ENCODE measurements around the gene SIRT2.

Gene SIRT2

DNA sequence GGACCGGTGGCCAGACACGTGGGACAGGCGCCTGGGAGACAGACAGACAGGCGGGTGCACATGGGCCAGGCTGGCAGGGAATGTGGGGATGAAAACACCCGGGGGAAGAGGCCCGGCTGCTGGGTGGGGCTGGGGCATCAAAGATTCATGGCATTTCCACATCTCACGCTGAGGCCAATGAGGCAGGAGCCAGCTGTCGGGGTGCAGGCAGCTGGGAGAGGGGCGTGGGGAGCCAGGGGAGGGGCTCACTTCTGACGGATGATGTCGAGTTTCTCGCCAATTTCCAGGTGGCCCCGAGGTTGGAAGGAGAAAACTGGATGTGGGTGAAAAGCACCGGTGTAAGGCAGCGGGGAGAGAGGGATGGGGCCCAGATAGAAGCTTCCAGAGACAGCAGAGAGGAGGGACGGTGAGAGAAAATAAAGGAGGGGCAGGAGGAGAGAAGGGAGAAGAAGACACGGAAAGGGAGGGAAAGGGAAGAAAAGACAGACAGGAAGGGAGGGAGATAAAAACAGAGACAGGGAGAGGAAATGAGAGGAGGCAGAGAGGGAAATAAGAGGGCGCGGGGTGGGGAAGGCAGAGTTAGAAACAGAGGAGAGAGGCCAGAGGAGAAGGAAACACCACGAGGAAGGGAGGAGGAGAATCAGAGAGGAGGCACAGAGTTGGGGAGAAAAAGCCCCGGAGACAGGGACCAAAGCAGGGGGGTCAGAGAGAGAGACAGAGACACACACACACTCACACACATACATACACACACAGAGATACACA lies 20.6 kb upstream of the SIRT2 start:
- FAIRE-seq: no peak

DNA sequence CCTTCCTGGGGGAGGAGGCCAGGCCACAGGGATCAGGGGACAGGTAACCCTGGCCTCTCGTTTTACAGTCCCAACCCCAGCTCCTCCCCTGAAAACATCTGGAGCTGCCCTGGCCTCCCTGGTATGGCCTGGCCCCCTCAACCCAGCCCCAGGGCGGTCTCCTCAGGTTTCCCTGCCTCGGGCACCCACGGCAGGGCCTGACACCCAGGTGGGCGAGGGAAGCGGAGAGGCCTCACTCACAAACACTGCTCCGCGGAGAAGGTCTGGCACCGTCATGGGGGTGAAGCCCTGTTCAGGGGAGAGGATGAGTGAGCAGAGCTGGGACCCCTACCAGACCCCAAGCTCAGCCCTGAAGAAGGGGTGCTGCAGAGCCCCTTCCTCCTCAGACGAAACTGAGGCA lies 19.1 kb upstream of the SIRT2 start:
- no peak for FAIRE-seq

DNA sequence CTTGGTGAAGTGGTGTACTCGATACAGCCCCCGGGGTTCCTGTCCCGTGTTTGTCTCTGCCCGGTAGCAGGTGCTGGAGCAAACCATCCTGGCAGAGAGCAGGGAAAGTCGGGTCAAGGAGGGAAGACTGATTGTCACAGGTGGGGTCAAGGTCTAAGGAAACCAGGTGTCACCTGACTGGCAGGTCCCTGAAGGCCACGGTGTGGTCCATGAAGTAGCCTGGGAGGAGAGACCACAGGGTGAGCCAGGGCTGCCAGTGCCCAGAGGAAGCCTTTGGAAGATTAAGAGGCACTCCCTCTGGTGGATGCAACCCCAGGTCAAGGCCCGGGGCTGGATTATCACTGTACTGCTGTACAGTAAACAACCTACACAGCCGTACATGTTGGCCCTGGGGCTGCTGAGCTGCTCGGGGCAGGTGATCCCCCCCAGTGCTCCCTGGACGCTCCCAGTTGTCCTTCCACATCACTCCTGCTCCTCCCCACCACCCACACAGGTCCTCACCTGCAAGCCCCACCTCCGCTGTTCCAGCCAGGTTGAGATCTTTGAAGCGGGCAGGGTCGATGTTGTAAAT lies 18.6 kb upstream of the SIRT2 start:
- FAIRE-seq: no peak

DNA sequence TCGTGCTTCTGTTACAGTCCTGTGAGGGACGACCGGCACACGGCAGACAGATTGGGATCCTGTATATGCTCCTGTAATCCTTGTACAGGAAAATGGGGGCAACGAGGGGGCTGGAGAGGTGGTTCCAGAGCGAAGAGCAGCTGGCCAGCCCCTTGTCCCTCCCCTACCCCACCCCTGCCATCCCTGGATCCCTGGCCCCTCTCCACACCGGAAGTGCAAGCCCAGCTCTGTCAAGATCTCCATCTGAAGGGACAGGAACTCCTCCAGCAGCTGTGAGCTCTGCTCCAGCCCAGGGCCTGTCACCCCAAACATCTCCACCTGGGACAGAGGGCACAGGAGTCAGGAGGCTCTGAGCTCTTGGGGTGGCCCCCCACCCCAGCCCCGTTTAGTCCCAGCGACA lies 18.1 kb upstream of the SIRT2 start:
- FAIRE-seq: no peak

DNA sequence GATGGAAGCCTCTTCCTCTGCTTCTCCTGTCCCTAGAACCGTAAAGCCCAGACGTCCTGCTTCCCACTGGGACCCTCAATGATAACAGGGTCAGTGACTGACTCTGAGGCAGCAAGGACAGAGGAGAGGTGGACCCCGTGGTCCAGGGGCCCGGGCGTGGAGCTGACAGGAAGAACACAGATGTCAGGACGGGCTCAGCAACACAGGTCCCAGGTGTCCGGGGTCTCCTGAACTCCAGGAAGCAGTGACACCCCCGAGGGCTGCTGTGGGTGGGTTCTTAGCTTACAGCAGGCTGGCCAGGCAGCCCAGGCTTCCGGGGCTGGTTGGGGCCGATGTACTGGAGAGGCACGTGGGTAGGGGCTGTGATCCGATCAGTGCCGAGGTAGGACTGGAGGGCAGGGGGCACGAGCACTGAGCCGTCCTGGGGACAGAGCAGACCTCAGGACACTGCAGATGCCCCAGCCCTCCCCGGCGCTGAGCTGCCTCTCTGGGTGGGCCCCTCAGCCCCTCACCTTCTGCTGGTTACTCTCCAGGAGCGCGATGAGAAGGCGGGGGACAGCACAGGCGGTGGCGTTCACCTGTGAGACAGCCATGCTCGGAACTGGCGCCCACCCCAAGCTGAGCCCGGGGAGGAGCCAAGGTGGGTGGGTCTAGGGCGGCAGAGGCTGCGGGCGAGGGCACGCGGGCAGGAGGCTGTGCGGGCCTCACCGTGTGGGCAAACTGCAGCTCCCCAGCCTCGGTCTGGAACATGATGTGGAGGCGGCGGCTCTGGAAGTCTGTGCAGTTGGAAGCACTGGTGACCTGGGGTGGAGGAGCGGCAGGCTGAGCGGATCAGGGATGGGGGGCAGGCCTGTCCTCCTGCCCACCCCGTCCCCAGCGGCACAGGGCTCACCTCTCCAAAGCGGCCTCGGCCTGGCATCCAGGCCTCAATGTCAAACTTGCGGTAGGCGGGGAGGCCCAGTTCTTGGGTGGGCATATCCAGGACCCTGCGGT lies 16.2 kb upstream of the SIRT2 start:
- FAIRE-seq: no peak

DNA sequence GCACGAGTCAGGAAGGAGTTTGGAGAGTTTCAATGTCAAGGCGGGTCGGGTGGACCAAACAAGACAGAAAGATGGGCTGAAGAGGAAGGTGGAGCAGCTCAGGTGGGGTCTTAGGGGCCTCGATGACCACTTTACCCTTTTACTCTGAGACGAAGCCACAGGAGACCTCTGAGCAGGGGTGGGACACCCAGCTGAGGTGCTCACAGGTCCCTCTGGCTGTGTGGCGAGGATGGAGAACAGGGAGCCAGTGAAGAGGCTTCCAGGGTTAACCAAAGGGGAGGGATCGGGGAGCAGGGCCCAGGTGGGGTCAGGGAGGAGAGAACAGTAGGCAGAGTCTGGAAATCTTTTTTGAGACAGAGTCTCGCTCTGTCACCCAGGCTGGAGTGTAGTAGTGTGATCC lies 14.5 kb upstream of the SIRT2 start:
- FAIRE-seq: no peak

DNA sequence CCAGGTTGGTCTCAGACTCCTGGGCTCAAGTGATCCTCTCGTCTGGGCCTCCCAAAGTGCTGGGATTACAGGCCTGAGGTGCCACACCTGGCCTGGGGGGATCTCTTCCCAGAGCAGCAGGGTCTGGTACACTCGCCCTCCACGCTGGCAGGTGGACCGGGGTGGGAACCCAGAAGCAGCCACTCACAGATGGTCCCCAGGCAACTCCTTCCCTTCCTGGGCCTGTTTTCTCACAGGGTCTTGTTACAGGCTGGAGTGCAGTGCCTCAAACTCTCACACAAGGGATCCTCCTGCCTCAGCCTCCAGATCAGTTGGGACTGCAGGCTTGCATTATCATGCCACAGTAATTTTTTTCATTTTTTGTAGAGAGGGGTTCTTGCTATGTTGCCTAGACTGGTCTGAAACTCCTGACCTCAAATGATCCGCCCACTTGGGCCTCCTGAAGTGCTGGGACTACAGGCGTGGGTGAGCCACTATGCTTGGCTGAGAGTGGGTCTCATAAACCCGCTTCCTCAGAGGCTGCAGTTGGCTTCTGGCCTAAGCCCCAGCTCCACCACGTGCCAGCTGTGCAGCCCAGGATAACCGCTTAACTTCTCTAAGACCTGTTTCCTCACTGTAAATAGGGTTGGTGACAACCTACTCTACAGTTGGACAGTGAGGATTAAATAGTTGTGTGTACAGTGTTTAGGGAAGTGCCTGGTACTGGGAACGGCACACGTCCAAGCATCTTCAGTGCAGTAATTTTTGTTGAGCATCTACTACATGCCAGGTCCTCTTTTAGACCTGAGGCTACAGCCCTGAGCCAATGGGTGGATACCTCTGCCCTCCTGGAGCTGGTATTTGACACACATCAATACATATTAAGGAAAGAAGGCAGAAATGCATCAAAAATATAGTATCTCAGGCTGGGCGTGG lies 13.4 kb upstream of the SIRT2 start:
- FAIRE-seq: no peak

DNA sequence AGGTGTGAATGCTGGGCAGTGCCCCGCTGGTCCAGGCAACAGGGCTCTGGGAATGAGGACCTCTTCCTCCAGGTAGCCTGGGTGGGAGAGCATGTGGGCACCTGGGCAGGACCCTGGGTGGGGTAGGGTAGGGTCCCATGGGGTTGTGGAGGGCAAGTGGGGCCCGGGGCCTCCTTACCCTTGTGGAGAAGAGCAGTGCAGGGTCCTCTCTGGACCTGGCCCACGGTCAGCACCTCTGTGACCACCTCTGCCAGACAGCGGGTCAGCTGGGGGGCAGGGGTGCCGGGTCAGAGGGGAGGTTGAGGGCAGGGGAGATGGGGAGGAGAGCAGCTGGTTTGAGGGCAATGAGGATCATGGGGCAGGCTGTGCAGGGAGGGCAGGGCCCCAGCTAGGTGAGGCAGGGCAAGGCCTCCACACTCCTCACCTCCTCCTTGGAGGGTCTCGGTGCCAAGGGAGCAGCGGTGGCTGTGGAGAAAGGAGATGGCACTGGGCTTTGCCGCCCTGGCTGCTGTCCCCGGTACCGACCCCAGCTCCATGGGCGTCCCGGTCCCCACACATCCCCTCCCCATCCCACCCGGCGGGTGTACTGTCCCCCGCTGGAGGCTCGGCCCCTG lies 12.1 kb upstream of the SIRT2 start:
- FAIRE-seq: no peak

DNA sequence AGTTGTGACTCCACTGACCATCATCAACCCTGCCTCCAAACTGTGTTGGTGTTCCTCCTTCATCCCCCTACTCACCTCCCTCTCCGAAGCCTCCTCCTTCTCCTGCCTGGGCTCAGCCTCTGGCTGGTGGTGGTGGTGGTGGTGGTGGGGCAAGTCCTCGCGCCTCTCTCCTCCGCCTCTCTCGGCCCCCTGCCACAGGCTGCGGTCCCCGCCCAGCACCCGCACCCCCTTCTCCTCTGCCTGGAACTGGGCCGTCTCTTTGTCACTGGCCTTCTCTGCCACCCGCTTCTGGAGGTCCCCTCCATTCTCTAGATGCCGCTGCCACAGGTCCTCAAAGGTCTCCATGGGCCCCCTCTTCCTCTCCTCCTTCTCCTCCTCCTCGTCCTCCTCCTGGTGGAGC lies 11.1 kb upstream of the SIRT2 start:
- no peak for FAIRE-seq

DNA sequence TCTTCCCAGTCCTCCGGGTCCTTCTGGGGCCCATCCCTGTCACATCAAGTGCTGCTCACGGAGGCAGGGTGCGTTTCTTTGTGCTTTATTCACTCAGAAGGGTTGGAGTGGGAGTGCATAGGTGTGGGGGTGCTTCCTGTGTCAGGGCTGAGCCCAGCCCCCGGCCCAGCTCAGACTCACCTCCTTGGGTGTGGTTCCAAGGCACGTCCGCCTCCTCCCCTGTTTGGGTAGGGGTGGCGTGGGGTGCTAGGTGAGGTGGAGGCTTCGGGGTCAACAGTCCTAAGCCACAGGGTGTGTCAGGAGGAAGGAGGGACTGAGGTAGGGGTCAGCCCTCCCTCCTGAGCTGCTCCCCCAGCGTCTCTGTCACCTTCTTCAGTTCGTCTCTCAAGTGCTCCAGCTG lies 9.5 kb upstream of the SIRT2 start:
- no peak for FAIRE-seq

DNA sequence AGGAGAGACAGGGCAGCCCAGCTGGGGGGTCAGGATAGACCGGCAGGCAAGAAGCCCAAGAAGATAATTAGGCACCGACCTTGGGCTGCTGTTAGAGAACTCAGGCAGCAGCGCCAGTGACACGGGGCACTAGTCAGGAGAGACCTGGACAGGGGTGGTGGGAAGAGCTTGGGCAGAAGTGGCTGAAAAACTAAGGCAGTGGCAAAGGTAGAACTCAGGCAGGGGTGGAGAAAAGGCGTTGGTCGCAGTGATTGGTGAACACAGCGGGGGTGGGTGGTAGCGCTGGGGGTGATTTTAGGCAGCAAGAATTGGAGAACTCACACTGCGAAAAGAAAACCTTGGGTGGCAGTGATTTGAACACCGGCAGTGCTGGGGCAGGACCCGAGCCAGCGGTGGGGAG lies 8.3 kb upstream of the SIRT2 start:
- no peak for FAIRE-seq

DNA sequence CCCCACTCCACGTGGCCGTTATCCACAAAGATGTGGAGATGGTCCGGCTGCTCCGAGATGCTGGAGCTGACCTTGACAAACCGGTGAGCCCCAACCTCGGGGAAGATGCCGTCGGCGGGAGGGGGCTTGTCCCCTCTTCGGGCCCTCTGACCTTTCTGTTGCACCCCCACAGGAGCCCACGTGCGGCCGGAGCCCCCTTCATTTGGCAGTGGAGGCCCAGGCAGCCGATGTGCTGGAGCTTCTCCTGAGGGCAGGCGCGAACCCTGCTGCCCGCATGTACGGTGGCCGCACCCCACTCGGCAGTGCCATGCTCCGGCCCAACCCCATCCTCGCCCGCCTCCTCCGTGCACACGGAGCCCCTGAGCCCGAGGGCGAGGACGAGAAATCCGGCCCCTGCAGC lies 7.8 kb upstream of the SIRT2 start:
- FAIRE-seq: no peak

DNA sequence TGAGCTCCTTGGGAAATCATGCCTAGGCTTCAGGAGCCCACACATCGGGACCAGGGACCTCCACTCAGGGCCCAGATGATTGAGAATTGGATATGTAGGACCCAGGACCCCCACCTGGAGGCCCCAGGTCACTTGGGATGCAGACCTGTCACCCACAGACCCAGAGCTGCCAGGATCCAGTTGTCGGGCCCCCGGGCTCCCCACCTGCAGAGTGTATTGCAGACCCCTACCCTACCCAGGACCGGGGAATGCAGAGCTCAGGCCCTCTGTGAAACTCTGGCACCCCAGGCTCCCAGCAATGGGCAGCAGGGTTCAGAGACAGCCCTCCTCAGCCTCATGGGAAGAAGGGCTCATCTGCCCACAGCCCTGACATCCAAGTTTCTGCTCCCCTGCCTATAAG lies 6.2 kb upstream of the SIRT2 start:
- no peak for FAIRE-seq

DNA sequence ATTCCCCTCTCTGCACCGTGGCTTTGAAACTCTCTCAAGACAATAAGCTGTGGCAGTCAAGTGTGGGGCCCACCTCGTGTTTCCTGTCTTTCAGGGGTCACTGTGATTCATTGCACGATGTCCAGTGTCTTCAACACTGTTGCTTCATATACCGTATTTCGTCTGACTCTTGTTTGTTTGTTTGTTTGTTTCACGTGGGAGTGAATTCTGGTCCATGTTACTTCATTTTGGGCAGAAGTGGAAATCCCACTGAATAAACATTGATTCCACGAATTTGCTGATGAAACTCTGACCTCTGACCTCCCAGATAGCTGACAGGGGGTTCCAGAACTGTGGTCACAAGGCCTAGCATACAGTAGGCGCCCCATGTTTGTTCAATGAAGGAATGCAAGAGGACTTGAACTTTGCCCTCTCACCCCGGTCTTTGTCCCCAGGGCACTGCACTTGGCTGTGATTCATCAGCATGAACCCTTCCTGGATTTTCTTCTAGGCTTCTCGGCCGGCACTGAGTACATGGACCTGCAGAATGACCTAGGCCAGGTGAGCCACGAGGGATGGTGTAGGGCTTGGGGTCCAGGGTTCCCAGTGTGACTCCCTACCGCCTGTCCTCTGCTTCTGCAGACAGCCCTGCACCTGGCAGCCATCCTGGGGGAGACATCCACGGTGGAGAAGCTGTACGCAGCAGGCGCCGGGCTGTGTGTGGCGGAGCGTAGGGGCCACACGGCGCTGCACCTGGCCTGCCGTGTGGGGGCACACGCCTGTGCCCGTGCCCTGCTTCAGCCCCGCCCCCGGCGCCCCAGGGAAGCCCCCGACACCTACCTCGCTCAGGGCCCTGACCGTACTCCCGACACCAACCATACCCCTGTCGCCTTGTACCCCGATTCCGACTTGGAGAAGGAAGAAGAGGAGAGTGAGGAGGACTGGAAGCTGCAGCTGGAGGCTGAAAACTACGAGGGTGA lies 5.4 kb upstream of the SIRT2 start:
- no peak for FAIRE-seq

DNA sequence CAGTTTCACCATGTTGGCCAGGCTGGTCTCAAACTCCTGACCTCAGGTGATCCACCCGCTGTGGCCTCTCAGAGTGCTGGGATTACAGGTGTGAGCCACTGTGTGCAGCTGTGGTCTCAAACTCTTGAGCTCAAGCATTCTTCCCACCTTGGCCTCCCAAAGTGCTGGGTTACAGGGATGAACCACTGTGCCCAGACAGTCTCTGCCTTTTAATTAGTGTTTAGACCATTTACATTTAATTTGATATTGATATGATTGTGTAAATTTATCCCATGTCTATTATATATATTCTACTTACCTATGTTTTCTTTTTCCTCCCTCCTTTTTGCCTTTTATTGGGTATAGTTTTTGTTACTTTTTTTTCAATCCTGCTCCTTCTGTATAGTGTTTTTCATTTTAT lies 2.3 kb upstream of the SIRT2 start:
- FAIRE-seq: no peak

DNA sequence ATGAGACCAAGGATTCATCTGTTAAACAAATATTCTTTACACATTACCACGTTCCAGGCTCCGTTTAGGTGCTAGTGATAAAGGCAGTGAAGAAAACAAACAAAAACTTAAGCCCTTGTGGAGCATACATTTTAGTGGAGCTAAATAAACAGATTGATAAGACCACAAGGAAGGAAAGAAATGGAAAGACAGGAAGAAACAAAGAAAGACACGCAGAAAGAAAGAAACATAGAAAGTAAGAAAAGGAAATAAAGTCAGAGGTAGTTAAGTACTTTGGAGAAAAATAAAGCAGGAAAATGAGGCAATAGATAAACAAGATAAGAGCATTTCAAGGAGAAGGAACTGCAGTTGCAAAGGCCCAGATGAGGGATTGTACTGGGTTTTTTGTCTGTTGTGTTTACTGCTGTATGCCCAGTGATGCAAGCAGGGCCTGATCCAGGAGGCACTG lies 1.3 kb upstream of the SIRT2 start:
- FAIRE-seq: no peak

DNA sequence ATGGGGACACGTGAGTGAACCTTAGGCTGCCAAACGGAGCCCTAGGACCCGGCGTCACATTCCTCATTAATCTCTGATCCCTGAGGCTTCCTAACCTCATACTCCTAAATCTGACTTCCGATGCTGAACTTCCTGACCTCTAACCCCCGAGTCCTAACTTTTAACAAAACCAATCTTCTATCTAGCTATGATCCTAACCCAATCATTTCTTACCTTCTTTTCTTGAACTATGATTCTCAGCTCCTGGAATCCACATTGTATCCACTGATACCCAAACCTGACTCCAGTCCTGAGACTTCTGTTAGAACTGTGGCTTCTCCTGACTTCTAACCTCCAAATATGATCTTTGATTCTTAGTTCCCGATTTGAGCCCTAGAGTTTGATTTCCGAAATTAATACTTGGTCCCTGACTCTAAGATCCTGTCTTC lies 798 bp upstream of the SIRT2 start:
- FAIRE-seq: no peak

DNA sequence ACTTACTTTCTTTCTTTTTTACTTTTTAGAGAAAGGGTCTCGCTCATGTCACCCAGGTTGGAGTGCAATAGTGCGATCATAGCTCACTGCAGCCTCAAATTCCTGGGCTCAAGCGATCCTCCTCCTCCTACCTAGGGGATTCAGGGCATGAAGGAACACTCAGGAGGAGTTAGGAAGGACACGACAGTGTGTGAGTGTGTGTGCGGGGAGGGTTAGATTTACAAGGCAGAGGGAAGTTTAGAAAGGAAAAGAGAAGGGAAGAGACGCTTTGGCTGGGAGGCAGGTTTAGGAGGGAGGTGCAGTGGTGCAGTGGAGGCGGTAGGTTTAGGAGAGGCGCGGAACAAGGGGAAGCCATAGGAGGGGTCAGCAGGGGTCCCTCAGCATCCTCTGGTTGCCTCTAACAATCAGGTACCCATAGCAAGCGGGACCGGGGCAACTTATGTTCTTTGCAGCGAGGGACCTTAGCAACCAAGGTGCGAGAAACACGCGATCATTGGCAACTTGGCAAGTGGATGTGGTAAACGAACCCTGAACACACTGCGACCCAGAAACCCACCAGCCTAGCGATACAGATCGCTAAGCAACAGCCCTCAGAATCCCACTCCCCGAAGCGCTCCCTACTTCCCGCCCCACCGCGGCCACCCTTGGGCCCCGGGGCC lies 501 bp downstream of the SIRT2 start:
- FAIRE-seq: no peak

DNA sequence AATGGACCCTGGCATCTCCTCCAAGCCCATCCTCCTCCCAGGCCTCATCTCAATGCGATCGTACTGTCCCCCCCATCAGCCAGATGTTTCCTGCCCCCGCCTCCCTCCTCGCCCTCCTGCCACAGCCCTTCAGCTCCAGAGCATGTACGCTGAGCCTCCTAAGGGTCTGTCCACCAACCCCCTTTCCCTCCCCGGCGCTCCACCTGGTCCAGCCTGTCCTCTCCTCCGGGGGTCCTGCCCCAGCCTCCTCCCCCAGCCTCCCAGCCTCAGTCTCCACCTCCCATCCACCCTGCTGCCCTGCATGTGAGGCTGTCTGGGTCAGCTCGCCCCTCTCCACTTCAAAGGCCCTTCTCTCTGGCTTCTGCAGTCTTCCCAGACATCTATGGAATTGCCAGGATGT lies 4.5 kb downstream of the SIRT2 start:
- FAIRE-seq: no peak

DNA sequence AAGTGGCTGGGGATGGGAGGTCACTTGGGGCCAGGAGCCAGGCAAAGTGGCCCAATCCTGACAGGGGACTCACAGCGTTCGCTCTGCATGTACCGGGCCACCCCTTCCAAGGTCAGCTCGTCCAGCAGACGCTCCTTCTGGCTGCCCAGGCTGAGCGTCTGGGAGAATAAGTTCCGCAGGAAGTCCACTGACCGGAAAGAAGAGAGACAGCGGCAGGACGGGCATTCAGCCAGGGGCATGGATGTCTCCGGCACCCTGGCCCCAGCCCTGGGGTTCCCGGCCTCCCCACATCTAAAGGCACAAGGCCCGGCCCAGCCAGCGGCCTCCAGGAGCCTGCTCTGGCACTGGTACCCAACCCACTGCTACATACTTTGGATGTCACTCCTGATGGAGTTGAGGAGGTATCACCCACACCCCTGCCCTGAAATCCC lies 6.1 kb downstream of the SIRT2 start:
- FAIRE-seq: no peak
